GM21717 (cell line): Measurements from ENCODE around the gene NR3C1.

Experiments
- ATAC-seq: cut with Tn5 transposase; IDR thresholded peaks from one replicate; pipeline ENCODE4 v1.9.1; 2021; ENCODE audit warnings: mild to moderate bottlenecking, moderate library complexity; ENCODE audit not compliant: unreplicated experiment

Gene NR3C1

GRCh38 chr5:143426437-143426991 is 23.0 kb upstream of the NR3C1 start:
- peak; percentile 74 for ATAC-seq

GRCh38 chr5:143425835-143426234 is 22.3 kb upstream of the NR3C1 start:
- no peak for ATAC-seq

DNA sequence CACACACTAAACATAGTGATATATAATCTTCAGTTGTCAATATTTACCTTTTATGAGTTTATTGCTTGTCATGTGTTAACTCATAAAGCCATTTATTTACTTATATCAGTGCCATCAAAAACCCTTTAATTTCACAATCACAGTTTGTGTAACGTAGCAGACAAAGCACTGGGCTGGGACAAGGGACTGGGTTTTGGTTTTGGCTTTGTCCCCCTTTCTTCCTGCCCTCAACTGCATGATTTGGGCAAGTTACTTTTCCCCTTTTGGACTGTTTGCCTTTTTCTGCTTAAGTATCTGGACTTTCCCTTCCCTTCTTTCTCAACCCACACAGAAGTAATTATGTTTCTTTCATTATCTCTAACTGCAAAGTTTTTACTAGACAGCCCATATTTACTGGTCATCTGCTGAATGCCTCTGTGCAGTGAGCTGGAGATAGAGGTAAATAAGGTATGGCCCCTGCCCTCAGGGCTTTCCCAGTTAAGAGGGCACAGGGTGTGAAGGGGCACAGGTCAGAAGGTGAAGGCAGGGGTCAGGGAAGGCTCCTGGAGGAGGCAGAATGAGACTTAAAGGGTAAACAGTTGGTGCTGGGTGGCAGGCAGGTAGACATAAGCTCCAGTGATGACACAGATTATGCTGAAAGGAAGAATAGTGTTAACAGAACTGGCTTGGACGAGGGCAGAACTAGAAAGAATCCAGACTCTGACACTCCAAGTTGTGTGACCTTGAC is 14.8 kb upstream of the NR3C1 start:
- peak; percentile 50 for ATAC-seq

DNA sequence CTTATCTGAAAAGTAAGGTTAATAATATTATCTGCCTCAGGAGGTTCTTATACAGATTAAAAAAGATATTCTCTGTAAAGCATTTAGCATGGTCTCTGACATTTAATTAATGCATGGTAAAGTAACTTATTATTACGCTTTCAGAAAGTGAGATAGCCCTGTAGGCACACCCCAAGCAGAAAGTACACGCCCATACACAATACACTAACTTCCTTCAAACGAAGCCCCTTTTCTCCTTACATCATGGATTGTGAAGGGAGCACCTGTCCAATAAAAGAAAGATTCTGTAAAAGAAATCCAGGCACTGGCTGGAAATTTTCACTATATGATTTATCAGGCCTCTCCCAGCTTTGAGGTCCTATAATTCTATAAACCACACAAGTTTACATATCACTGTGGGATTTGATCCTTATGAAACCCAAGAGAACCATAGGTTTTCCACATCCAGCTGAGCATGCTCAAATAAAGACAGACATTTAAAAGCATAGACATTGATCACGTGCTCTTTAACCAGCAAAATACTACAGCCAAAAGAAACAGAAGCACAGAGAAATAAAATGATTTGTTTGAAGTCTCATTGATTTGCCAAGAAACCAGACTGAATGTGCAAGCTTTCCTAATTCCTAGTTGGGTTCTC is 14.1 kb upstream of the NR3C1 start:
- ATAC-seq: no peak

GRCh38 chr5:143416411-143416810 is 12.9 kb upstream of the NR3C1 start:
- ATAC-seq: no peak

DNA sequence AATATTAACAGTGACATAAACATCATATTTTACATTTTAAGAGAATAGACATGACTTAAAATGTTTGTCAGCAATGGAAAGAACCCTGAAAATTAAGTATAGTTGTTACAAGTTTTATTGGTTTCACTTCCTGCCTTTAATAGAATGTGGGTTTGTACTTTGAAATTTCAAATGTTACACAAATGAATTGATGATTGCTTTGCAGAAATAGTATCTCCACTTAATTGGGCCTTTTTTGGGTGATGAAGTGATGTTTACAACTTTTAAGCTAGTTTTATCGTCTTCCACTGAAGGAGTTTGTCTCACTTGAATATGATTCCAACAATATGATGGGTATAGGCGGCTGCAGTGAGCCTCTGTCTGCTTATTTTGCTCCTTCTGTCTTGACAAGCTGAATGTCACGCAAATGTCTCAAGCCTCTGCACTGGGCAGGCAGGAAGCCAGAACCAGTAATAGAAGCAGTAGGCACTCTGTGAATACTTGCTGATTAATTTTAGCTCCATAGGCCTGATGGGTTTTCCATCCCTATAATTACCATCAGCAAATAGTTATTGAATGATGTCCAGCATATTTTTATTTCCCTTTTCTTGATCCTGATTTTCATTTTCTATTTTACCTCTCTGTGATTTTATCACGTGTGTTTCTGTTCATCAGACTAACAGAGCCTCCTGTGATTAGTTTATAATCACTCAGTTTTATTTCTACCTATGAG is 10.6 kb upstream of the NR3C1 start:
- ATAC-seq: peak; percentile 69

- no peak for ATAC-seq
These were observed 9.3 kb upstream of the NR3C1 start for GRCh38 chr5:143412661-143413342.

GRCh38 chr5:143409926-143410325 is 6.4 kb upstream of the NR3C1 start:
- no peak for ATAC-seq

- ATAC-seq: no peak
These were observed 2.9 kb upstream of the NR3C1 start for GRCh38 chr5:143406408-143406807.

GRCh38 chr5:143405849-143406098 is 2.3 kb upstream of the NR3C1 start:
- ATAC-seq: no peak

DNA sequence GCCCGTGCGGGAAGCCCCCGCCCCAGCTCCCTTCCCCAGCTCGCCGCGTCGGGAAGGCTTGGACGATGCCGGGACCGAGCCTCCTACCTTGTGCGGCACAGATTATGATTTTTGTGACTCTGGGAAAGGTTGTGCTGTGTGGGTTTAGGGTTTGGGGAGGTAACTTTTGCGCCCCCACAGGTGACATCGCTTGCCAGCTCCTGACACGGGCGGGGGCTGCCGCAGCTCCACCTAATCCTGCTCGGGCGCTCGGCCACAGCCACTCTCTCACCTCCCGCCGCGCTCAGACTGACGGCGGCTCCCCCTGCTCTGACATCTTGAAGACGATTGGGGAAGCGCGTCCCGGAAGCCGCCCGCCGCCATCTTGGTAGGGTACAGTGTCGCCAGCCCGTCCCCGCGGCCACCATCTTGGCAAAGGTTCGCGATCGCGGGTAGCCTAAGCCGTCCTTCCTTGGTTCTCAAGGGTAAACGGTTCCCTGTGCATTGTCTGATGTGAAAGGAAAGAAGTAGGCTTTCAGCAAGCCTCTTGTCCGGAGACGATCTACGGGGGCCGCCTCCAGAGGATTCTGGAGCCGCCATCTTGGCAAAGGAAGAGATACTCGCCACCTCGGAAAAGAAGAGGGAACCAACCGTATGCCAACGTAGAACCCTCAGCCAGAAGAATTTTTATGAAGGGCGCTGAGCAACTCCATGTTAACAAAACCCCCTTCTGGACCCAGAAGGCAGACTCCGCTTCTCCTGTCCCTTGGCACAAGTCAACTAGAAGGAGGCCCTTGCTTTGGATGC is 1.8 kb upstream of the NR3C1 start:
- ATAC-seq: peak; percentile 30

- peak; percentile 19 for ATAC-seq
These were observed 1.1 kb upstream of the NR3C1 start for GRCh38 chr5:143404416-143405062.

- peak; percentile 11 for ATAC-seq
These were observed 223 bp downstream of the NR3C1 start for GRCh38 chr5:143403334-143403592.

DNA sequence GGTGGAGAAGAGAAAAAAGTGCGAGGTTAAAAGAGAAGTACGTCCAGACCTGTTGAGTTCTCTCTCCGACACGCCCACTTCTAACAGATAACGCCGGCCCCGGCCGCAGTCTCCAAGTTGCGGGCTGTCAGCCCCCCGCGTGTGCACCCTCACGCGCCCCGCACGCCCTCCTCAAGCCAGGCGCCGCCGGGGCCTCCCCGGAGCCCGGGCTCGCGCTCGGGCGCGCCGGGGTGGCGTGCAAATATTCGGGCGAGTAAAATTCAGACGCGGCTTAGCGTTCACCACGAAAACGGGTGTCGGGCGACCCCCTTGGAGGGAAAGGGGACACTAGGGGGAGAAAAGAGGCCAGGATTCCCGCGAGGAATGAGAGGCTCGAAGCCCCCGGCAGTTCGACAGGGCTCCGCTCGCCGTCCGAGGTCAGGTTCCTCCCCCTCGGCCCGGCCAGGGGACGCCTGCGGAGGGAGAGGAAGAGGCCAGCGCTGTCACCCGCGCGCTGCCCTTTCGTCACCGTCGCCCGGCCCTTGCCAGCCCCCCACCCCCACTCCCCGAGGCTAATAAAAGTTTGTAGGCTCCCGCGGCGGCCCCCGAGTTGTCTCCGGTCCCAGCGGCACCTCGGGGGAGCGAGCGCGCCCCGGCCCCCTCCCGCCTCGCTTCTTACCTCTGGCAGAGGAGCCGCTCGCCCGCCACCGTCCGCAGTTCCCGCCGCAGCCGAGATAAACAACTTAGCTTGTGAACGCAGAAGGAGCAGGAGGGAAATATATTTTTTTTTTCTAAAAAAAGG is 743 bp downstream of the NR3C1 start:
- no peak for ATAC-seq

DNA sequence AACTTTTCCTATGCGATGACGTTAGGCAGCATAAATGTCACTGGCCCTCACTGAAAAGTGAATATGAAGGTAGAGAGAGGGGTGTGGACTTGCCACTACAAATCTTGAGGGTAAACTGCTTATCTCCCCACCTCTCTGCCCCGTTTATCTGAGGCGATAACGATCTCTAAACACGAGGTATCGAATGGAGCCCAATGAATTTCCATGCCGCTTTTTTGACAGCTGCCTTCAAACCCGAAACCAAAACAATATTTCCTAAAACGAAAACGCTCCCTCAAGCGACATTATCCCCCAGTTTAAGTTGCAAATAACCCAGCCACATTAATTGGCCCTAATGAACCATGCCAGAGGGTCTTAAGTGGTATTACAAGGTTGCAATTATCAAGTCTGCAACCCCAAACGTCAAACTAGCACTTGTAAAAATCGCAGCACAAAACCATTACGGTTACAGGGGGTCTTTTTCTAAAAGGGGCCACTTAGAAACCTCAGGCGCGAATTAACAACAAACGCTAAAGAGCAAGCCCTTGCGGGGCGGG is 1.4 kb downstream of the NR3C1 start:
- ATAC-seq: no peak

DNA sequence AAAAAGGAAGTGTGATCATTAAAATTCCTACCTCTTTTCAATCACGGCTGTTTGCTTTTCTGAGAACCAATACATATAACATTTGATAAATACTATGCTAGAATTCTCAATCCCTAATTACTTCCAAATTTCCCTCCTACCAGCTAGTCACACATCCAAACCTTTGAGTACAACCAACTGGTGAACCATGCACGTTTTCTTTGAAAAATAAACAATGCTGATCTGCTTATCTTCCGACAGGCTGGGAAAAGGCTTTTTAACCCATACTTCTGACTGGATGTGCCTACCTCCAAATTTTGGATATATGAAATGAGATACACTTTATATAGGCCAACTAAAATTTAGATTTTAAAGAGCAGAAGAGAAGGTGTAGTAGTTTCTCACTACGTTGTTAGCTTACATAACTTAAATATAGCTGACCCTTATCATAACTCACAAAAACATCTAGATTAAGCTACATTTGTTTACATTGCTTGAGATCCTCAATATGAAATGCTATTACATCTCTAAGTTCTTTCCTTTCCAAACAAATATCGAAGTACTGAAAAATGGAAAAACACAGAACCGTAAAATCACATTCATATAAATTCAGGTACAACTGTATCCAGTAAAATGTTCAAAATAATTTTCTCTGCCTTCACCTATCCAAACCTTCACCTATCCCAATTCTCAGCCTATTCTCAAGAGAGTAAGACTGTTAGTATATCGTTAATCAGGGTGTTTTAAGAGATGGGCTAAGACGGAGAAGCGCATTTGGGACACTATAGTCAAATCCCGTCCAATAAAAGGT is 2.1 kb downstream of the NR3C1 start:
- ATAC-seq: no peak

DNA sequence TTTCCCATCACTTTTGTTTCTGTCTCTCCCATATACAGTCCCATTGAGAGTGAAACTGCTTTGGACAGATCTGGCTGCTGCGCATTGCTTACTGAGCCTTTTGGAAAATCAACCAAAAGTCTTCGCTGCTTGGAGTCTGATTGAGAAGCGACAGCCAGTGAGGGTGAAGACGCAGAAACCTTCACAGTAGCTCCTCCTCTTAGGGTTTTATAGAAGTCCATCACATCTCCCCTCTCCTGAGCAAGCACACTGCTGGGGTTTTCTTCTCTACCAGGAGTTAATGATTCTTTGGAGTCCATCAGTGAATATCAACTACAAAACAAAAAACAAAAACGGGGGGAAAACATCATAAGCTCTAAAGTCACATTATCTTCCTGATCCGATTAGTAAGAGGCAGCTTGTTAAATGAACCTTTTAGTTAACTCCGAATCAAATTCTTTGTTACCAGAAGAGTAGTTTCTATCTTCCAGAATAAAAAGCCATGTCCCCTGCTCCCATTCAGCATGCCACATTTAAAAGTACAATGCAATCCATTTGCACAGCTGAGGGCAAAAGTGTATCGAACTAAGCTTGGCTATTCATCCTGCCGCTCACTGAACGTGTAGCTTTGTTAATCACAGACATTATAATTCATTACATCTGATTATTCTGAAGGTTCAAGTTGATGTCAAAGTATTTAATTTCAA is 2.8 kb downstream of the NR3C1 start:
- no peak for ATAC-seq
